GM18511 (cell line): ENCODE measurements around the gene TBX6.

ENCODE experiments used
- ATAC-seq: cut with Tn5 transposase; IDR thresholded peaks from one replicate; pipeline ENCODE4 v1.9.1; 2021; ENCODE audit warnings: mild to moderate bottlenecking, moderate library complexity; ENCODE audit not compliant: unreplicated experiment

Gene TBX6

GRCh38 chr16:30040221-30040620 lies 51.5 kb downstream of the TBX6 start:
- ATAC-seq, result no peak
